Right lobe of liver (tissue), 6 donors: Measurements from ENCODE around the gene AKIP1. TPM values are rescaled to one million over a fixed set of nuclear protein-coding genes. Genes with fewer than 3 reads are reported as not detected.

ENCODE experiments used
- ATAC-seq, 4 donors: fragments of 200-7000 bp; cut with Tn5 transposase; one replicate each; pipeline ENCODE4 v1.9.1; 2020; ENCODE audit warnings: mild to moderate bottlenecking in 4 of 4, moderate library complexity in 4 of 4
- DNase-seq, 3 donors: peaks; one replicate each; pipeline ENCODE4 v3.0.0-alpha.2; 2020
- H3K27ac ChIP-seq, 3 donors: fragments of 200-600 bp; one replicate each; pipeline ENCODE4 v1.8.0; 2022
- H3K27me3 ChIP-seq, 2 donors: fragments of 200-600 bp; one replicate each; pipeline ENCODE4 v1.8.0; 2022
- H3K36me3 ChIP-seq, 4 donors: fragments of 200-600 bp; sonication (generic) in 1 of 4; one replicate each; pipeline versions ENCODE4 v1.5.1 to v1.8.0; 2017 to 2022; ENCODE audit warnings: control low read depth in 1 of 4
- H3K4me1 ChIP-seq, 4 donors: fragments of 200-600 bp; sonication (generic) in 1 of 4; one replicate each; pipeline versions ENCODE4 v1.5.1 to v1.8.0; 2017 to 2022; ENCODE audit warnings: control low read depth in 1 of 4
- H3K4me3 ChIP-seq, 3 donors: fragments of 200-600 bp; one replicate each; pipeline ENCODE4 v1.8.0; 2022
- H3K9me3 ChIP-seq, 4 donors: fragments of 200-600 bp; sonication (generic) in 1 of 4; one replicate each; pipeline versions ENCODE4 v1.5.1 to v1.8.0; 2017 to 2022; ENCODE audit warnings: control low read depth in 1 of 4
- CTCF ChIP-seq, 4 donors: fragments of 200-600 bp in 3 of 4; fragments of 450-650 bp in 1 of 4; IDR thresholded peaks; one replicate each; pipeline versions ENCODE4 v1.5.1 to v1.8.0; 2016 to 2022; ENCODE audit warnings: antibody characterized with exemption in 4 of 4, mild to moderate bottlenecking in 2 of 4
- POLR2A ChIP-seq: fragments of 450-650 bp; IDR thresholded peaks from one replicate; pipeline ENCODE4 v1.6.1; 2017; ENCODE audit warnings: antibody characterized with exemption, mild to moderate bottlenecking
- WGBS: methylation state at CpG from one replicate; pipeline ENCODE4 v1.1.6; 2018; ENCODE audit warnings: low coverage, low lambda C conversion rate; ENCODE audit not compliant: insufficient coverage; ENCODE audit errors: missing lambda C conversion rate; 5-methylcytosine and 5-hydroxymethylcytosine counted together
- intact Hi-C, 2 donors: fragments of 100-400 bp; cut with DNase I; formaldehyde crosslinking; loops; one replicate each; pipeline versions ENCODE4 v1.11.2 to v1.14.1; 2022
- total RNA-seq, 6 experiments: library from RNA; depleted of rRNA in 2 of 6; stranded (reverse); fragments of >200 nt in 2 of 6; fragmentation: NEBNext Ultra II Directional in 3 of 6; extraction: Animal tissue kit (Norgen Biotek cat#: 25700) in 3 of 6; gene quantifications; one replicate each; pipeline versions ENCODE4 v1.1.0 to v1.2.4, GENCODE V29; 2016 to 2023
- donor health status: DM: no; HTN: yes; CAD: no.
- donor health status: DM: no; HTN: no; CAD: no.
- donor health status: DM: no; HTN: no; CAD: no.
- donor health status: DM: no; HTN: yes; CAD: no.
- donor health status: DM: no; HTN: yes; CAD: no.

Gene AKIP1
- total RNA-seq, 6 experiments from 2014 or later: 5.8 to 14.8 (median 8.7) TPM

- Histone ChIP-seq H3K4me3 (no peak overlapping the region), H3K9me3 (no peaks in the 10 kb centered on the region), H3K27me3 (no peaks in the 10 kb centered on the region), H3K27ac (no peak overlapping the region), H3K4me1 (peaks cover 0 to 3% (median 0%) of the 10 kb centered on the region in 4 donors), H3K36me3 (no peaks in the 10 kb centered on the region)
- no peak for ATAC-seq
- no peak for DNase-seq
- intact Hi-C loops: no loop called here
- no peak for TF ChIP-seq CTCF (IDR thresholded peaks at IDR 0.05)
- TF ChIP-seq POLR2A: no peak
- 45% methylated on average over 7 of the region's 7 CpGs for WGBS
Observed at GRCh38 chr11:8867931-8868631, 42.9 kb upstream of the AKIP1 start.

GRCh38 chr11:8870411-8871170, 40.4 kb upstream of the AKIP1 start:
- Histone ChIP-seq H3K27me3 (no peaks in the 10 kb centered on the region), H3K27ac (peak overlapping the region; percentile 34 to 79 (median 53)), H3K36me3 (no peaks in the 10 kb centered on the region), H3K4me1 (peaks cover 0 to 3% (median 0%) of the 10 kb centered on the region in 4 donors), H3K4me3 (peak overlapping the region; percentile 61 to 72 (median 72)), H3K9me3 (no peaks in the 10 kb centered on the region)
- intact Hi-C loops: no loop called here
- whole genome bisulfite sequencing: 0% methylated on average over 2 of the region's 81 CpGs
- ATAC-seq (peak; percentile 61 to 67 (median 66)), DNase-seq (peak; percentile 52 to 61 (median 59))
- TF ChIP-seq POLR2A (no peak), CTCF (IDR thresholded peaks at IDR 0.05) (no peak)

- intact Hi-C loops: no loop called here
- Histone ChIP-seq H3K27ac (peak overlapping the region; percentile 34 to 79 (median 53)), H3K4me1 (peaks cover 0 to 3% (median 0%) of the 10 kb centered on the region in 4 donors), H3K27me3 (no peaks in the 10 kb centered on the region), H3K9me3 (no peaks in the 10 kb centered on the region), H3K4me3 (peak overlapping the region; percentile 61 to 72 (median 72)), H3K36me3 (no peaks in the 10 kb centered on the region)
- no peak for TF ChIP-seq CTCF (IDR thresholded peaks at IDR 0.05)
- ATAC-seq: peak; percentile 69 to 72 (median 70)
- WGBS: 9% methylated on average over 21 of the region's 27 CpGs
- peak in 2 of 3 donors; percentile 23 to 48 for DNase-seq
Observed at GRCh38 chr11:8871171-8871775, 39.7 kb upstream of the AKIP1 start.

- no peaks in the 10 kb centered on the region for H3K27me3 ChIP-seq
- ATAC-seq: no peak
- TF ChIP-seq POLR2A (no peak), CTCF (IDR thresholded peaks at IDR 0.05) (no peak)
- H3K27ac ChIP-seq: no peak overlapping the region
- H3K9me3 ChIP-seq: no peaks in the 10 kb centered on the region
- intact Hi-C loops: no loop called here
- H3K4me1 ChIP-seq: peaks cover 0 to under 1% (median 0%) of the 10 kb centered on the region in 4 donors
- DNase-seq: no peak
- WGBS: no CpG with 5 or more reads among the region's 6 CpGs
- H3K4me3 ChIP-seq: no peak overlapping the region
- H3K36me3 ChIP-seq: no peaks in the 10 kb centered on the region
Observed at GRCh38 chr11:8871962-8872361, 39.0 kb upstream of the AKIP1 start.
